ENCODE data around the gene KLK13.

Gene KLK13

GRCh38 chr19:51091895-51092873, 27.3 kb upstream of the KLK13 start:
- no peak for DNase-seq

GRCh38 chr19:51091126-51091525, 26.2 kb upstream of the KLK13 start:
- DNase-seq, result no peak

GRCh38 chr19:51090471-51090870, 25.6 kb upstream of the KLK13 start:
- DNase-seq, result no peak

- no peak for DNase-seq
Measured at GRCh38 chr19:51089786-51090185, 24.9 kb upstream of the KLK13 start.

GRCh38 chr19:51086153-51086850, 21.4 kb upstream of the KLK13 start:
- no peak for DNase-seq

- DNase-seq, result no peak
Measured at GRCh38 chr19:51084505-51084904, 19.6 kb upstream of the KLK13 start.

- no peak for DNase-seq
Measured at GRCh38 chr19:51083783-51084182, 18.9 kb upstream of the KLK13 start.

- no peak for DNase-seq
Measured at GRCh38 chr19:51083181-51083580, 18.3 kb upstream of the KLK13 start.

GRCh38 chr19:51082611-51083010, 17.7 kb upstream of the KLK13 start, which contains the start of gene KLK14:
KLK14 (minus strand) TSS chr19:51082887; CDS start chr19:51082614, 273 bp downstream.
- DNase-seq, result no peak

- no peak for DNase-seq
Measured at GRCh38 chr19:51081476-51081875, 16.6 kb upstream of the KLK13 start.

- DNase-seq, result no peak
Measured at GRCh38 chr19:51079481-51080110, 14.7 kb upstream of the KLK13 start.

- no peak for DNase-seq
Measured at GRCh38 chr19:51078731-51079130, 13.8 kb upstream of the KLK13 start.

- no peak for DNase-seq
Measured at GRCh38 chr19:51078104-51078503, 13.2 kb upstream of the KLK13 start.

GRCh38 chr19:51076631-51077213, 11.8 kb upstream of the KLK13 start:
- no peak for DNase-seq

- DNase-seq, result no peak
Measured at GRCh38 chr19:51075998-51076397, 11.1 kb upstream of the KLK13 start.

GRCh38 chr19:51071095-51071405, 6.2 kb upstream of the KLK13 start:
- no peak for DNase-seq

GRCh38 chr19:51070334-51071094, 5.6 kb upstream of the KLK13 start:
- DNase-seq, result no peak

GRCh38 chr19:51066393-51067186, 1.7 kb upstream of the KLK13 start:
- no peak for DNase-seq

- DNase-seq, result no peak
Measured at GRCh38 chr19:51065221-51065960, 499 bp upstream of the KLK13 start.

- DNase-seq, result no peak
Measured at GRCh38 chr19:51063664-51064063, 1.2 kb downstream of the KLK13 start.

- no peak for DNase-seq
Measured at GRCh38 chr19:51060973-51061372, 3.9 kb downstream of the KLK13 start.
